IMR-90 (cell line): ENCODE results near the gene EPHB1.

Source experiments
- CHD1 ChIP-seq: IDR thresholded peaks from 2 replicates; pipeline ENCODE4 v1.6.1; 2012; ENCODE audit warnings: low read depth, low read length, improper control_type of control experiment
- POLR2A ChIP-seq: IDR thresholded peaks from 2 replicates; pipeline ENCODE4 v1.6.1; 2012; ENCODE audit warnings: mild to moderate bottlenecking, low read depth, low read length
- TF ChIP-seq, protein P1 (sequence below): conservative IDR thresholded peaks from 2 replicates; pipeline ENCODE4 v1.5.1; 2012; ENCODE audit warnings: mild to moderate bottlenecking, low read depth, low read length, improper control_type of control experiment

DNA sequence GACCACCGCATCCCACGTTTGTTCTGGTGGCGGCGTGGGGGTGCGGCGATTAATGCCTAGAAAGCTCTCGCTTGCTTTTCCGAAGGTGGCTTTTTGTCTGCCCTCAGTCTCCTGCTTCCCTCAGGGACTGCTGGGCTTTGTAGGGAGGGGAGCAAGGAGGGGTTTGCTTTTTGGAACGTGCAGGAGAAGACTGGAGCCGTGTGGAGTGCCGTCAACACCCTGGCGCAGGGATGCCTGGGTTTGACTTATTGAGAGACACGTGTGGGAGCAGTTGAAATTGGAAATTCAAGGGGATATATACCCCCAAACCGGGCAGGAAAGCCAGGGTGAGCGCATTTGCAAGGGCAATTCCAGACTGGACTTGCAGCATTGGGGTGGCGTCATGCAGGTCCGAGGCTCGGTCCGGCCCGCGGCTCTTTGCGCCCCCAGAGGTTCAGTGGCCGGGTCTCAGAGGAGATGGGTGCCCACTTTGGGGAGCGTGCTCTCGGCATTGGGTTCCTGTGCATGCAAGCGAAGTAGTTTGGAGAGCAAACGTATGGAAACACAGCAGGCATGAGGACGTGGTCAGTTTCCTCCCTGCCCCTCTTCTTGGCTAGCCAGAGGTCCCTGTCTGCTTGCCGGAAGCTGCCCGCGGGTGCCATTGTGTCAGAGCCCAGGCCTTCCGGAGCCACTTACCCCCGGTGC, 2.1 kb downstream of the EPHB1 start:
- TF ChIP-seq, protein P1, sequence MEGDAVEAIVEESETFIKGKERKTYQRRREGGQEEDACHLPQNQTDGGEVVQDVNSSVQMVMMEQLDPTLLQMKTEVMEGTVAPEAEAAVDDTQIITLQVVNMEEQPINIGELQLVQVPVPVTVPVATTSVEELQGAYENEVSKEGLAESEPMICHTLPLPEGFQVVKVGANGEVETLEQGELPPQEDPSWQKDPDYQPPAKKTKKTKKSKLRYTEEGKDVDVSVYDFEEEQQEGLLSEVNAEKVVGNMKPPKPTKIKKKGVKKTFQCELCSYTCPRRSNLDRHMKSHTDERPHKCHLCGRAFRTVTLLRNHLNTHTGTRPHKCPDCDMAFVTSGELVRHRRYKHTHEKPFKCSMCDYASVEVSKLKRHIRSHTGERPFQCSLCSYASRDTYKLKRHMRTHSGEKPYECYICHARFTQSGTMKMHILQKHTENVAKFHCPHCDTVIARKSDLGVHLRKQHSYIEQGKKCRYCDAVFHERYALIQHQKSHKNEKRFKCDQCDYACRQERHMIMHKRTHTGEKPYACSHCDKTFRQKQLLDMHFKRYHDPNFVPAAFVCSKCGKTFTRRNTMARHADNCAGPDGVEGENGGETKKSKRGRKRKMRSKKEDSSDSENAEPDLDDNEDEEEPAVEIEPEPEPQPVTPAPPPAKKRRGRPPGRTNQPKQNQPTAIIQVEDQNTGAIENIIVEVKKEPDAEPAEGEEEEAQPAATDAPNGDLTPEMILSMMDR: no peak
- no peak for TF ChIP-seq CHD1
- no peak for TF ChIP-seq POLR2A
